Activated T-helper 1 cell treated with anti-CD3 and anti-CD28 coated beads, Interleukin-12 subunit alpha, Interleukin-12 subunit beta, Interleukin-2, Interleukin-4 antibody, amounts not matched to agents 30 ng/mL and 10 ng/mL and 1 ng/mL, durations not matched to agents 14 hours and 24 hours and 36 hours (primary cell): ENCODE measurements around the gene C6orf52. TPM values are rescaled to one million over a fixed set of nuclear protein-coding genes. Genes with fewer than 3 reads are reported as not detected.
A peak's percentile ranks its signal among the peaks of the same experiment; 100 is the strongest.
"Not testable (repeated sequence)": the region's sequence is repeated elsewhere in the genome, so short reads cannot be mapped to it uniquely, and the experiment has no call there.

ENCODE experiments used
- DNase-seq: peaks from one replicate; pipeline ENCODE4 v3.0.0; 2021; ENCODE audit warnings: low spot score
- H3K27ac Mint-ChIP-seq: one replicate; pipeline ENCODE4 v1.8.0; 2021; ENCODE audit warnings: mild to moderate bottlenecking, mixed read lengths
- H3K27me3 Mint-ChIP-seq: one replicate; pipeline ENCODE4 v1.8.0; 2022; ENCODE audit warnings: mild to moderate bottlenecking, moderate library complexity, mixed read lengths; ENCODE audit not compliant: insufficient read depth
- H3K36me3 Mint-ChIP-seq: one replicate; pipeline ENCODE4 v1.8.0; 2021; ENCODE audit warnings: low read depth, mixed read lengths
- H3K4me1 Mint-ChIP-seq: one replicate; pipeline ENCODE4 v1.8.0; 2021; ENCODE audit warnings: low read depth, mixed read lengths
- H3K4me3 Mint-ChIP-seq: one replicate; pipeline ENCODE4 v1.8.0; 2021; ENCODE audit warnings: mild to moderate bottlenecking, moderate library complexity, mixed read lengths
- H3K9me3 Mint-ChIP-seq: one replicate; pipeline ENCODE4 v1.8.0; 2021; ENCODE audit warnings: mixed read lengths
- intact Hi-C: fragments of 100-400 bp; cut with micrococcal nuclease; formaldehyde crosslinking; loops from one replicate; pipeline ENCODE4 v1.15.1; 2024
- total RNA-seq: library from RNA; stranded (reverse); gene quantifications from 2 replicates; pipeline ENCODE4 v1.2.3, GENCODE V29; 2022

The C6orf52 gene
- total RNA-seq, 1 donor from 2014 or later: 3.6 TPM

GRCh38 chr6:10660431-10661191 lies 33.8 kb downstream of the C6orf52 start:
- DNase-seq, intact Hi-C loops, H3K27ac Mint-ChIP-seq, H3K4me3 Mint-ChIP-seq, H3K36me3 Mint-ChIP-seq, H3K27me3 Mint-ChIP-seq: not testable (repeated sequence)
- Mint-ChIP-seq H3K9me3 (peaks cover 12% of the 10 kb centered on the region), H3K4me1 (peaks cover 11% of the 10 kb centered on the region)

- Mint-ChIP-seq H3K4me3 (no peak overlapping the region), H3K27ac (no peak overlapping the region), H3K9me3 (peaks cover 8% of the 10 kb centered on the region), H3K4me1 (peaks cover 19% of the 10 kb centered on the region), H3K27me3 (peaks cover 3% of the 10 kb centered on the region), H3K36me3 (peaks cover 3% of the 10 kb centered on the region)
- no peak for DNase-seq
- intact Hi-C loops: no loop called here
Measured at GRCh38 chr6:10659699-10660348, 34.6 kb downstream of the C6orf52 start.

GRCh38 chr6:10658910-10659698 lies 35.3 kb downstream of the C6orf52 start:
- Mint-ChIP-seq H3K27ac (no peak overlapping the region), H3K36me3 (peaks cover 3% of the 10 kb centered on the region), H3K4me1 (peaks cover 19% of the 10 kb centered on the region), H3K4me3 (peak overlapping the region; percentile 37), H3K27me3 (peaks cover 3% of the 10 kb centered on the region), H3K9me3 (peaks cover under 1% of the 10 kb centered on the region)
- no peak for DNase-seq
- intact Hi-C loops: no loop called here

GRCh38 chr6:10655508-10656055 lies 38.8 kb downstream of the C6orf52 start:
- Mint-ChIP-seq H3K9me3 (no peaks in the 10 kb centered on the region), H3K36me3 (peaks cover 5% of the 10 kb centered on the region), H3K27ac (peak overlapping the region; percentile 46), H3K4me3 (peak overlapping the region; percentile 62), H3K27me3 (no peaks in the 10 kb centered on the region), H3K4me1 (peaks cover 19% of the 10 kb centered on the region)
- intact Hi-C loops: loop anchor here (1.0 to 2.0 kb wide), 5 partner anchors 11 to 127 kb away; partner anchors contain the start of genes C6orf52, PAK1IP1 and TMEM14C
- peak; percentile 43 for DNase-seq

GRCh38 chr6:10644225-10644624 lies 50.2 kb downstream of the C6orf52 start:
- no peak for DNase-seq
- Mint-ChIP-seq H3K27me3 (peaks cover 6% of the 10 kb centered on the region), H3K4me1 (peaks cover 15% of the 10 kb centered on the region), H3K4me3 (no peak overlapping the region), H3K36me3 (peaks cover 2% of the 10 kb centered on the region), H3K9me3 (peaks cover 12% of the 10 kb centered on the region), H3K27ac (no peak overlapping the region)
- intact Hi-C loops: no loop called here

GRCh38 chr6:10643201-10643651 lies 51.2 kb downstream of the C6orf52 start:
- peaks cover 15% of the 10 kb centered on the region for H3K4me1 Mint-ChIP-seq
- intact Hi-C loops: no loop called here
- DNase-seq: no peak
- peaks cover 12% of the 10 kb centered on the region for H3K9me3 Mint-ChIP-seq
- no peak overlapping the region for H3K4me3 Mint-ChIP-seq
- peaks cover 6% of the 10 kb centered on the region for H3K27me3 Mint-ChIP-seq
- H3K36me3 Mint-ChIP-seq: peaks cover 2% of the 10 kb centered on the region
- no peak overlapping the region for H3K27ac Mint-ChIP-seq

- DNase-seq: no peak
- intact Hi-C loops: no loop called here
- H3K4me3 Mint-ChIP-seq: no peak overlapping the region
- peaks cover 12% of the 10 kb centered on the region for H3K9me3 Mint-ChIP-seq
- H3K27me3 Mint-ChIP-seq: peaks cover 9% of the 10 kb centered on the region
- no peak overlapping the region for H3K27ac Mint-ChIP-seq
- H3K36me3 Mint-ChIP-seq: peaks cover 2% of the 10 kb centered on the region
- H3K4me1 Mint-ChIP-seq: peaks cover 15% of the 10 kb centered on the region
Measured at GRCh38 chr6:10641528-10641927, 52.9 kb downstream of the C6orf52 start.

- H3K27me3 Mint-ChIP-seq: peaks cover 9% of the 10 kb centered on the region
- peaks cover 12% of the 10 kb centered on the region for H3K9me3 Mint-ChIP-seq
- H3K27ac Mint-ChIP-seq: no peak overlapping the region
- H3K4me1 Mint-ChIP-seq: peaks cover 15% of the 10 kb centered on the region
- intact Hi-C loops: no loop called here
- no peak for DNase-seq
- no peak overlapping the region for H3K4me3 Mint-ChIP-seq
- H3K36me3 Mint-ChIP-seq: peaks cover 2% of the 10 kb centered on the region
Measured at GRCh38 chr6:10640412-10640811, 54.0 kb downstream of the C6orf52 start.

GRCh38 chr6:10633216-10633615 lies 61.2 kb downstream of the C6orf52 start:
- Mint-ChIP-seq H3K36me3 (no peaks in the 10 kb centered on the region), H3K27me3 (peaks cover 4% of the 10 kb centered on the region), H3K4me3 (no peak overlapping the region), H3K4me1 (peaks cover 13% of the 10 kb centered on the region), H3K9me3 (peaks cover 4% of the 10 kb centered on the region), H3K27ac (peak overlapping the region; percentile 6)
- no peak for DNase-seq
- intact Hi-C loops: no loop called here

GRCh38 chr6:10630178-10630577 lies 64.2 kb downstream of the C6orf52 start:
- Mint-ChIP-seq H3K27ac (no peak overlapping the region), H3K36me3 (peaks cover 14% of the 10 kb centered on the region), H3K27me3 (no peaks in the 10 kb centered on the region), H3K4me3 (no peak overlapping the region), H3K9me3 (peaks cover under 1% of the 10 kb centered on the region), H3K4me1 (peaks cover 13% of the 10 kb centered on the region)
- intact Hi-C loops: no loop called here
- no peak for DNase-seq

GRCh38 chr6:10627800-10628199 lies 66.6 kb downstream of the C6orf52 start:
- H3K4me1 Mint-ChIP-seq: peaks cover under 1% of the 10 kb centered on the region
- intact Hi-C loops: no loop called here
- H3K27me3 Mint-ChIP-seq: no peaks in the 10 kb centered on the region
- H3K9me3 Mint-ChIP-seq: peaks cover 8% of the 10 kb centered on the region
- peaks cover 28% of the 10 kb centered on the region for H3K36me3 Mint-ChIP-seq
- no peak overlapping the region for H3K4me3 Mint-ChIP-seq
- no peak overlapping the region for H3K27ac Mint-ChIP-seq
- DNase-seq: no peak

GRCh38 chr6:10626154-10626741 lies 68.2 kb downstream of the C6orf52 start:
- Mint-ChIP-seq H3K27ac (no peak overlapping the region), H3K4me3 (no peak overlapping the region), H3K36me3 (peaks cover 34% of the 10 kb centered on the region), H3K4me1 (no peaks in the 10 kb centered on the region), H3K9me3 (peaks cover 8% of the 10 kb centered on the region), H3K27me3 (no peaks in the 10 kb centered on the region)
- no peak for DNase-seq
- intact Hi-C loops: no loop called here
